ENCODE data around the gene PDIA2. TPM values are rescaled to one million over a fixed set of nuclear protein-coding genes. Genes with fewer than 3 reads are reported as not detected.
"Not testable (repeated sequence)": the region's sequence is repeated elsewhere in the genome, so short reads cannot be mapped to it uniquely, and the experiment has no call there.

Gene PDIA2, protein sequence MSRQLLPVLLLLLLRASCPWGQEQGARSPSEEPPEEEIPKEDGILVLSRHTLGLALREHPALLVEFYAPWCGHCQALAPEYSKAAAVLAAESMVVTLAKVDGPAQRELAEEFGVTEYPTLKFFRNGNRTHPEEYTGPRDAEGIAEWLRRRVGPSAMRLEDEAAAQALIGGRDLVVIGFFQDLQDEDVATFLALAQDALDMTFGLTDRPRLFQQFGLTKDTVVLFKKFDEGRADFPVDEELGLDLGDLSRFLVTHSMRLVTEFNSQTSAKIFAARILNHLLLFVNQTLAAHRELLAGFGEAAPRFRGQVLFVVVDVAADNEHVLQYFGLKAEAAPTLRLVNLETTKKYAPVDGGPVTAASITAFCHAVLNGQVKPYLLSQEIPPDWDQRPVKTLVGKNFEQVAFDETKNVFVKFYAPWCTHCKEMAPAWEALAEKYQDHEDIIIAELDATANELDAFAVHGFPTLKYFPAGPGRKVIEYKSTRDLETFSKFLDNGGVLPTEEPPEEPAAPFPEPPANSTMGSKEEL
- total RNA-seq = not detected

DNA sequence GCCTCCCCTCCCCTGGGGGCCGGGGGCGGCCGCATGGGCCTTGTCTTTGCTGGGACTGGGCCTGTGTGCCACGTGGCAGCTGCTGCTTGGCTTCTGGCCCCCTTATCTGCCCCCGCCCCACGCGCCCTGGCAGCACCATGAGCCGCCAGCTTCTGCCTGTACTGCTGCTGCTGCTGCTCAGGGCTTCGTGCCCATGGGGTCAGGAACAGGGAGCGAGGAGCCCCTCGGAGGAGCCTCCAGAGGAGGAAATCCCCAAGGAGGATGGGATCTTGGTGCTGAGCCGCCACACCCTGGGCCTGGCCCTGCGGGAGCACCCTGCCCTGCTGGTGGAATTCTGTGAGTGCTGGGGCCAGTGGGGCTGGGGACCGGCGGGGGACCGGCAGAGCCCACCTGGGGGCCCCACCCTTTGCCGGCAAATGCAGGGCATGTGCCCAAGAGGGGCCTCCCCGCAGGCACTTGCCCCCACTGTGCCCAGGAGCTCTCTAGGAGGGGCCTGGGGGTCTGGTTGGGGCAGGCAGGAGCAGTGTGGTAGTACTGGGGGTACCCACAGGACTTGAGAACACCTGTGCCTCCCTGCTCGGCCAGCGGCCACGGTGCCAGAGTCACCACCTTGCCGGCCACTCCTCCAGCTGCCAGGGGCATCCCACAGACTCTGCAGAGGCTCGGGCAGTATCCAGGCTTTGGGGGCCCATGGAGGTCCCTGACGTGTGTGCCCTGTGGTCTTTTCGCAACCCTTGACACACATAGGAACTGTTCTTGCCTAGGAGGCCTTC lies at the start of gene PDIA2:
PDIA2 (plus strand) TSS at position 132 of the 773 bp plus-strand sequence; CDS start at position 138, 6 bp downstream.
- DNase-seq (ENCODE audit: low spot score) = no peak

DNA sequence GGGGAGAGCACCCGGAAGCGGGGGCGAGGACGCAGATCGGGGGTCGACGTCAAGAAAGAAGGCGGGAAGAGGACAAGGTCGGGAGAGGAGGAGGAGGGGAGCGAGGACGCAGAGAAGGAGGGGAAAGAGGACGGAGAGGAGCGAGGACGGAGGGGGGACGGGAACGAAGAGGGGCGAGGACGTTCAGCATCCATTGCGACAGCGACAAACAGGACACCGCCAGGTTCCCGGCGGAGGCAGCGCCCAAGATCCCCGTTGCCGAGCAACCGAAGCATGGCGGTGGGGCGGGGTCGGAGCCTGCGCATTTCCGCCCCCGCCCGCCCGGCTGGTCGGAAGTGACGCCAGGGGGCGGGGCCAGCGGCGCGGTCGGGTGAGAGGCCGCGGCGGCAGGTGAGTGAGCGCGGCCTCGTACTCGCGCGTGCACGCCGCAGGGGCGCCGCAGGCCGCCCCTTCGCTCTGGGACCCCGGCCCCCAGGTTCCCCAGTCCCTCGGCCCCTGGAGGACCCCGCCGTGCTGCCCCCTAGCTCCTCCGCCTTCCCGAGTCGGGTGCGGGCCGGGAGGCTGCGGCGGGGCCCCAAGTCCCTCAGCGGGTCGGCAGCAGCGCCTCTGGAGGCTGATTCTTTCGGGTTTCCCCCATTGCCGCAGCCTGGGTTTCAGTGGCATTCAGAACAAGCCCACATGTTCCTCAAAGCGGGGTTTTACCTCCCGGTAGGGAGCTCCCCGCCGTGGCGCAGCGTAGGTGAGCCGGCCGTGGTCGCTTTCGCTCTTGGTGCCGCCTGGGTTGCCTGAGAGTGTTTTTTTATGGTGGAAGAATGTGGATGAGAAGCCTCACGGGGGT lies 48.3 kb upstream of the PDIA2 start, which contains the start of gene FAM234A:
FAM234A (plus strand) TSS at position 354 of the 838 bp plus-strand sequence. CDS start 19,593 bp downstream, outside the sequence.
- peak; percentile 93 for DNase-seq (ENCODE audit: low spot score)

DNA sequence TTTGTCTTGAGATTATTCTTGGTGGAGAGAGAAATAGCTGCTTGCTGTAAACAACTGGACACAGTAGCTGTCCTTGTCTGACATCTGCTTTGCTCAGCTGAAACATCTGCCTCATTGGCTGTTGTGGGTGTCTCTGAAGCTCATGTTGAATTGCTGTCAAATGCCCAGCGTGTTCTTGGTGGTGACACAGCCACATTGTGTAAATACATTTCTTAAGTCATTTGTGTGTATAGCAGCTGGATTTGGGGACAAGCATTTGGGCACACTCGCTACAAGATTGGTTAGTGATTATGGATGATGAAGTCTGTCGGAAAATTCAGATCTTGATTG lies 43.1 kb upstream of the PDIA2 start:
- no peak for DNase-seq (ENCODE audit: low spot score)

DNA sequence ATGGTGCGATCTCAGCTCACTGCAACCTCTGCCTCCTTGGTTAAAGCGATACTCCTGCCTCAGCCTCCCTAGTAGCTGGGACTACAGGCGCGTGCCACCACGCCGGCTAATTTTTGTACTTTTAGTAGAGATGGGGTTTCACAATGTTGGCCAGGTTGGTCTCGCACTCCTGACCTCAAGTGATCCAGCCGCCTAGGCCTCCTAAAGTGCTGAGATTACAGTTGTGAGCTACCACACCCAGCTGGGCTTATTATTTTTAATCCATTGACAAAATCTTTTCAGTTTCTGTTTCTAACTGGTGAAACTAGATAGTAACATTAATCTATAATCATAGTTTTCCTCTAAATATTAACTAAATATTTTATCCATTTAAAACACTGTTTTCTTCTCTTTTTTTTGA lies 42.4 kb upstream of the PDIA2 start:
- no peak for DNase-seq (ENCODE audit: low spot score)

DNA sequence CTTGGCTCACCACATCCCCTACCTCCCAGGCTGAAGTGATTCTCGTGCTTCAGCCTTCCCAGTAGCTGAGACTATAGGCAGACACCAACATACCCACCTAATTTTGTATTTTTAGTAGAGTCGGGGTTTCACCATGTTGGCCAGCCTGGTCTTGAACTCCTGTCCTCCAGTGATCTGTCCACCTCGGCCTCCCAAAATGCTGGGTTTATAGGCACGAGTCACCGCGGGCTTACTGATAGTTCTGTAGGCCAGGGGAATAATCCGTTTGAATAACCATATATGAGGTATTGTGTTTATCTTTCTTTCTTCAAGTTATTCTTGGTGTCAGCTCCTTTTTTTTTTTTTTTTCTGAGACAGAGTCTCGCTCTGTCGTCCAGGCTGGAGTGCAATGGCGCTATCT lies 40.7 kb upstream of the PDIA2 start:
- no peak for DNase-seq (ENCODE audit: low spot score)

DNA sequence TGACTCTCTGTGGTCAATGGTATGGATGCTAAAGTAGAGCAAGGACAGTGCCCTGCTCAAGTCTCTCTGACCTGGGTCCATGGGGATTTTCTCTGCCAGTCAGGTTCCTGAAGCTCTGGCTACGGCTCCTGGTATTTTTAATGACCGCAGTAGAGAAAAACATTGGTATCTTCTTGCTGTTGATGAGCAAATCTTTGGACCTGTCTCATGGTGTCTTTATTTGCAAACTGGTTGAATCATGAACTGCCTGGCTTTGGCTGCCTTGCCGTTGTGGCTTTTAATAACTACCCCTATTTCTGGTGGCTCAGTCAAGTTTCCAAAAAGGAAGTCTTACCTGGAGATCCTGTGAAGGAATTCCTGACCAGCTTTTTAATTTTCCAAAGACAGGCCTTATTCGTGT lies 39.6 kb upstream of the PDIA2 start:
- no peak for DNase-seq (ENCODE audit: low spot score)

DNA sequence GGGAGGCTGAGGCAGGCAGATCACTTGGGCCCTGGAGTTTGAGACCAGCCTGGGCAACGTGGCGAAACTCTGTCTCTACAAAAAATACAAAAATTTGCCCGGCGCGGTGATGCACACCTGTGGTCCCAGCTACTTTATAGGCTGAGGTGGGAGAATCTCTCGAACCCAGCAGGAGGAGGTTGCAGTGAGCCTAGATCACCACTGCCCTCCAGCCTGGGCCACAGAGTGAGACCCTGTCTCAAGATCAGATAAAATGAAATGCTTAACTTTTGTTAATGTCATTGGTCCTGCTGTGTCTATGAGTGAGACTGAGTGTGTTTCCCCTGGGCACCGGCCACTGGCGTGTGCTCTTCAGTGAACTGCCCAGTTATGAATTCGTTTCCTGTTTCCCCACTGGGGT lies 37.9 kb upstream of the PDIA2 start:
- no peak for DNase-seq (ENCODE audit: low spot score)

DNA sequence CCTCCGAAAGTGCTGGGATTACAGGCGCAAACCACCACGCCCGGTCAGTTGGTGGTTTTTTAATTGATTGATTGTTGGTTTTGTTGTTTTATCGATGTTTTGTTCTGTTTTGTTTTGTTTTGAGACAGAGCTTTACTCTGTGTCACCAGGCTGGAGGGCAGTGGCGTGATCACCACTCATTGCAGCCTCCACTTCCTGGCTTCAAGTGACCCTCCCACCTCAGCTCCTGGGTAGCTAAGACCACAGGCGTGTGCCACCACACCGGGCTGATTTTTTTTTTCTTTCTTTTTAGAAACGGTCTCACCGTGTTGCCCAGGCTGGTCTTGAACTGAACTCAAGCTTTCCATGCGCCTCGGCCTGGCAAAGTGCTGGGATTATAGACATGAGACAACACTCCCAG lies 35.9 kb upstream of the PDIA2 start:
- no peak for DNase-seq (ENCODE audit: low spot score)

DNA sequence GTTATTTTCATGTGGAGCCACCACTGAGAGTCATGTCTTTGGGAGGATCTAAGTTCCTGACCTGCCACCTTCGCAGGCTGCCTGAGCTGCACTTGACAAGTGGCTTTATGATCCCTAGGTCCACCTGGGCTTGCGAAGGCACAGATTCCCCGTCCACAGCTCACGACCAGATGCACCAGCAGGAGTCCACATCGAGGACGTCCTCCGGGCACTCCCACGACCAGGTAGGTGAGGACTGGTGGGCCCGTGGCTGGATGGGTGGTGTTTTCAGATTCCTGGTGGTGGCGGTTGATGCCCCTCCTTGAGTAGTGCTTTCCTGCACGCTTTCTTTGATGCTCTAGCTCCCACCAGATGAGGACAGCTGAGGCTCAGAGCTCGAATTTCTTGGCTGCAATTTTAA lies 33.5 kb upstream of the PDIA2 start:
- no peak for DNase-seq (ENCODE audit: low spot score)

DNA sequence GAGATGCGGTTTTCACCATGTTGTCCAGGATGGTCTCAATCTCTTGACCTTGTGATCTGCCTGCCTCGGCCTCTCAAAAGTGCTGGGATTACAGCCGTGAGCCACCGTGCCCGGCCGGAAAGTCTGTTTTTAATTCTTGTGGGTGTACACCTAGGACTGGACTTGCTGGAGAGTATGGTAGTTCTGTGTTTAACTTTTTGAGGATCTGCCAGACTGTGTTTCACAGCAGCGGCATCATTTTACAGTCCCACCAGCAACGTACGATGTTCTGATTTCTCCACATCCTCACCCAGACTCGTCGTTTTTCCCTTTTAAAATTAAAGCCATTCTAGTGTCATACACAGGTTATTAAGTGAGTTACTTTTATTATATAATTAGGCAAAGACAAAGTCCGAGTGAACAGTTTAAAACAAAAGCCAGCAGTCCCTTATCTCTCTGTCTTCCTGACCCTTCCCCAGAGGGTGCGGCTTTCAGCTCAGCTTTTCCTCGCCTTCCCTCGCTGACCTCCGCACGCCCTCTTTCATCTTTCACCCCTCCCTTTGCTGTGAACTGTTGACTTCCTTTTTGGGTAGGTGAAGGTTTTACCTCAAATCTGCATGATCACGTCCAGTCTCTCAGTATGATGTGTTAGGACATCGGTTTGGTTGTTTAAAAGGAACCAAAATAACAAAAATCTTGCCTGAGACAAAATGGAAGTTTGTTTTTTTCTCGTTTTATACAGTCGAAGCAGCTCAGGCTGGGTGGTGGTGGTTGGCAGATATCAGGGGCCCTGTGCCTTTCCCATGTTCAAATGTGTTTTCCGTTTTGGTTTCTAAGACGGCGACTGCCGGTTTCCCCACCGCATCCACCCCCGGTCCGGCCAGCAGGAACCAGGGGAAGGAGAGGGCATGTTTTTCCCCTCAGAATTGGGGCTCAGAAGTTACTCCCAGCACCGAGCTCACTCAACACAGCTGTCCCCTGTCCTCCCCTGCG lies 30.3 kb upstream of the PDIA2 start:
- no peak for DNase-seq (ENCODE audit: low spot score)

DNA sequence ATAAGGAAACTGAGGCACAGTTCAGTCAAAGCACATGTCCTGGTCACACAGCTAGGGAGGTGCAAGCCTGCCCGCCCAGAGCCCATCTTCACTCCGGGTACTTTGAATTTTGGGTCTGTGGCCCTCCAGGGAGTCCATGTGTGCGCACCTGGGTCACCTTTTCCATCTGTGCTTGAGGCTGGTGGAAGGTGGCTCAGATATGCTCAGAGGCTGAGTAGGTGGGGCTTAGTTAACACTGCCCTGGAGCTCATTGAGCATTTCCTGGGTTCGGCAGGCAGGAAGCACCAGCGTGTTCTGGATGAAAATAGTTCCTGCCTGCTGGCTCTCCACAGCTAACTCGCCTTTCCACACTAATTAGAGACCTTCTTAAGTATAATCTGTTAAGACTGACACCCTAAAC lies 29.1 kb upstream of the PDIA2 start:
- DNase-seq (ENCODE audit: low spot score) = no peak

DNA sequence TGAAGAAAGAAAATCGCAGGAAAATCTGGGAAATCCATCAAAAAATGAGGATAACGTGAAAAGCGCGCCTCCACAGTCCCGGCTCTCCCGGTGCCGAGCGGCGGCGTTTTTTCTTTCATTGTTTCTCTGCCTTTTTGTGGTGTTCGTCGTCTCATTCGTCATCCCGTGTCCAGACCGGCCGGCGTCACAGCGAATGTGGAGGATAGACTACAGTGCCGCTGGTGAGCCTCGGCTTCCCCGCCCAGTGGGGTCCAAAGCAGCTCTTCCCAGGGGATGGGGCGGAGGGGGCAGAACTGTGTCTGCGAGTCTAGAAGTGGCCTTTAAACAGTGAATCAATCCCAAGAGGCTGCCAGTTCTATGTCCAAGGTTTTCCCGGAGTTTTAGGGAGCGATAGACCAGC lies 28.5 kb upstream of the PDIA2 start:
- no peak for DNase-seq (ENCODE audit: low spot score)

DNA sequence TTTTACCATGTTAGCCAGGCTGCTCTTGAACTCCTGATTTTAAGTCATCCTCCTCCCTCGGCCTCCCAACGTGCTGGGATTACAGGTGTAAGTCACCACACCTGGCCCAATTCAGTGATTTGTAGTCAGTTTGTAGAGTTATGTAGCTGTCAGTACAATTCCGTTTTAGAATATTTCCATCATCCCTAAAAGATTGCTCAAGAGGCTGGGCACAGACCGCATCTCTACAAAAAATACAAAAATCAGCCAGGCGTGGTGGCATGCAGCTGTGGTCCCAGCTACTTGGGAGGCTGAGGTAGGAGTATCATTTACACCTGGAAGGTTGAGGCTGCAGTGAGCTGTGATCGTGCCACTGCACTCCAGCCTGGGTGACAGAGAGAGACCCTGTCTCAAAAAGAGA lies 27.8 kb upstream of the PDIA2 start:
- DNase-seq (ENCODE audit: low spot score) = no peak

DNA sequence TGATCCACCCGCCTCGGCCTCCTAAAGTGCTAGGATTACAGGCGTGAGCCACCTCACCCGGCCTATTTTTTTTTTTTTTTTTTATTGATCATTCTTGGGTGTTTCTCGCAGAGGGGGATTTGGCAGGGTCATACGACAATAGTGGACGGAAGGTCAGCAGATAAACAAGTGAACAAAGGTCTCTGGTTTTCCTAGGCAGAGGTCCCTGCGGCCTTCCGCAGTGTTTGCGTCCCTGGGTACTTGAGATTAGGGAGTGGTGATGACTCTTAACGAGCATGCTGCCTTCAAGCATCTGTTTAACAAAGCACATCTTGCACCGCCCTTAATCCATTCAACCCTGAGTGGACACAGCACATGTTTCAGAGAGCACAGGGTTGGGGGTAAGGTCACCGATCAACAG lies 24.9 kb upstream of the PDIA2 start:
- DNase-seq (ENCODE audit: low spot score) = not testable (repeated sequence)

DNA sequence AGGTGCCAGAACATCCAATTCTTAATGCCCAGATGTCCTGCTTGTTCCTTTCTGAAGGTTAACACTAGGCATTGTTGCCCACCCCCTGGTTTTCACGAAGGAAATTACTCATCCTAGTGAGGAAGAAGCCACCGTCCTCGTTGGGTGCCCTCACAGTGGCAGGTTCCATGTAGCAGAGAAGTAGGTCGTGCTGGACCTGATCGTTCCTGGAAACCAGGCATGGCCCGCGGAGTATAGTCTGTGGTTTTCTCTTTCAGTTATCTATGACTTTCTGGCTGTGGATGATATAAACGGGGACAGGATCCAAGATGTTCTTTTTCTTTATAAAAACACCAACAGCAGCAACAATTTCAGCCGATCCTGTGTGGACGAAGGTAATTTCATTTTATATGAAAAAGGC lies 23.7 kb upstream of the PDIA2 start:
- DNase-seq (ENCODE audit: low spot score) = no peak

DNA sequence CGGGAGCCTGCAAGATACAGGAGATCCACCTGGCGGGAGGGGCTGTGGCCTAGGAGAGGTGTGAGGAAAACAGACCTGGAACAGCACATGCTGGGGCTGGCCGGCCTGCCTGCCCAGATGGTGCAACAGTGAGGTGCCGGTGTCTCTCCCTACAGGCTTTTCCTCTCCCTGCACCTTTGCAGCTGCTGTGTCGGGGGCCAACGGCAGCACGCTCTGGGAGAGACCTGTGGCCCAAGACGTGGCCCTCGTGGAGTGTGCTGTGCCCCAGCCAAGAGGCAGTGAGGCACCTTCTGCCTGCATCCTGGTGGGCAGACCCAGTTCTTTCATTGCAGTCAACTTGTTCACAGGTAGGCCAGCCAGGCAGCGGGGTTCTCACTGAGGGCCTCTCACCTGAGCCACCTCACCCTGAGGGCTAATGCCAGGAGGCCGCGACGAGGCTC lies 23.1 kb upstream of the PDIA2 start:
- DNase-seq (ENCODE audit: low spot score) = no peak

DNA sequence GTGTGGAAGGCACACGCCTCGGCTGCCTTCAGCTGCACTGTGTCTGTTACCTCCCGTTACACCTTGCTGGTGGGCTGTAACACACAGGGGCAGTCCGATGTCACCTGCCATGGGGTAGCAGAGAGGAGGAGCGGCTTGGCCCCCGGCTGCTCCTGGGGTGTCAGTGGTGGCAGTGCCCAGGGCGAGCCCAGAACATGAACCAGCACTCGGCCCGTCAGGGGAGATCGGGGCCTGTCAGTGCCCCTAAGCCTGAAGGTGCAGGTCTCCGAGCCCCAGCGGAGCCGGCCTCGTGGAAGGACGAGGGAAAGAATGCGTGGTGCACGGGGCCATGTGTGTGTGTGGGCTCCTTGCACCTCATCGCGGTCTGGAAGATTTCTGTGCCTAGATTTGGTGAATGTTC lies 22.6 kb upstream of the PDIA2 start:
- no peak for DNase-seq (ENCODE audit: low spot score)

DNA sequence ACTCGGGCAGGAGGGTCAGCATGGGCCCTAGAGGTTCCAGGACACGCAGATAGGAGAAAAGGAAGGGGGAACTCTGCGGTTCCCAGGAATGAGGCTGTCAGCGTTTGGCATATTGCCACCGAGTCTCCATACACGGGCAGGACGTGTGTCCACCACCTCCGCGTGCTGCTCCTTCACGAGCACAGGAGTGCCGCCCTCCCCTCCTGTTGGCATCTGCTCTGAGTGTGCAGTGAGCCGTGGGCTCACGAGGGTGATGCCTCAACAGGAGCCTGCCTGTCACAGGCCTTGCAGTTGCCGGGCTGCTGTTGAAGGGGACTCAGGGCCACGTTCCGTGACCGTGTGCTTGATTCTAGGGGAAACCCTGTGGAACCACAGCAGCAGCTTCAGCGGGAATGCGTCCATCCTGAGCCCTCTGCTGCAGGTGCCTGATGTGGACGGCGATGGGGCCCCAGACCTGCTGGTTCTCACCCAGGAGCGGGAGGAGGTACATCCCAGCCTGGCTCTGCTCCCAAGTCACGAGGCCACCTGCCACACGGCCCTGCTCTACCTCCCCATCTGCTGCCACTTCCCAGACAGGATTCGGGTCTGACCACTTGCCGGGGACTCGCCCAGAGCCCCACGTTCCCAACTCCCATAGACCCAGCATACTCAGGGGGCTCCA lies 21.8 kb upstream of the PDIA2 start:
- DNase-seq (ENCODE audit: low spot score) = no peak

DNA sequence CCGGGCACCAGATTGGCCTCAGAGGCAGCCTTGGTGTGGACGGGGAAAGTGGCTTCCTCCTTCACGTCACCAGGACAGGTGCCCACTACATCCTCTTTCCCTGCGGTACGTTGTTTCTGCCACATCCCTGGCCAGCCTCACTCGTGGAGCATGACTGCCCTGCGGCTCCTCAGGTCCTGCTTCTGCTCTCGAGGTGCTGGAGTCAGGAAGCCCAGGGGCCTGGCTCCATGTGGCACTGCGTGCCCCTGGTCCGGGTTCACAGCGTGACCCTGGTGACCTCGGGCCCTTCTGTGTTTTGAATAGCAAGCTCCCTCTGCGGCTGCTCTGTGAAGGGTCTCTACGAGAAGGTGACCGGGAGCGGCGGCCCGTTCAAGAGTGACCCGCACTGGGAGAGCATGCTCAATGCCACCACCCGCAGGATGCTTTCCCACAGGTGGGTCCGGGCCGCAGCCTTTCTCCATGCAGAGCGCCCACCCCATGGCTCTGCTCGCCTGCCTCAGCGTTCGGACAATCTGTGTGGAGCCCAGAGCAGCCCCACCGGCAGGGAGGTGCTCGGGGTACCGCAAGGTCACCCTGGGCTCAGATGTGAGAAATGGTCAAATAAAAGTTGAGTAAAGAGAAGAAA lies 20.7 kb upstream of the PDIA2 start:
- no peak for DNase-seq (ENCODE audit: low spot score)

All from ureter (tissue), 1 donor.